SW480 (cell line): ENCODE data around the gene CIDEB.

Experiments used
- DNase-seq: peaks from one replicate; pipeline ENCODE4 v3.0.0-alpha.2; 2016; ENCODE audit warnings: low spot score

The CIDEB gene

GRCh38 chr14:24312736-24313507 lies 5.1 kb upstream of the CIDEB start:
- no peak for DNase-seq

- DNase-seq, result no peak
Measured at GRCh38 chr14:24311837-24312615, 4.2 kb upstream of the CIDEB start.

GRCh38 chr14:24310646-24311604 lies 3.1 kb upstream of the CIDEB start, which contains the start of gene LTB4R:
Gene LTB4R (plus strand): TSS chr14:24311502. CDS start chr14:24315652, 4,150 bp downstream.
- no peak for DNase-seq

GRCh38 chr14:24310265-24310645 lies 2.5 kb upstream of the CIDEB start:
- no peak for DNase-seq

- no peak for DNase-seq
Measured at GRCh38 chr14:24309538-24310264, 1.9 kb upstream of the CIDEB start, which contains the start of gene LTB4R2. Gene LTB4R2 (plus strand): TSS chr14:24310140. CDS start chr14:24310665, 525 bp downstream.

GRCh38 chr14:24308342-24309124 lies 756 bp upstream of the CIDEB start:
- DNase-seq, result no peak

- DNase-seq, result no peak
Measured at GRCh38 chr14:24307156-24307574, 612 bp downstream of the CIDEB start.

GRCh38 chr14:24304019-24304387 lies 3.8 kb downstream of the CIDEB start:
- no peak for DNase-seq

- DNase-seq, result no peak
Measured at GRCh38 chr14:24300326-24300980, 7.3 kb downstream of the CIDEB start.

- DNase-seq, result peak; percentile 82
Measured at GRCh38 chr14:24299255-24300191, 8.3 kb downstream of the CIDEB start, which contains the start of the genes DHRS1 and NOP9. Gene DHRS1 (minus strand): TSS chr14:24299780. CDS start chr14:24299106, 674 bp downstream. Gene NOP9 (plus strand): TSS chr14:24299850. CDS start chr14:24299955, 105 bp downstream.

- DNase-seq, result peak; percentile 52
Measured at GRCh38 chr14:24298892-24299254, 8.9 kb downstream of the CIDEB start.

GRCh38 chr14:24297190-24297964 lies 10.4 kb downstream of the CIDEB start:
- peak; percentile 64 for DNase-seq

GRCh38 chr14:24296341-24297157 lies 11.2 kb downstream of the CIDEB start:
- DNase-seq, result peak; percentile 71

- no peak for DNase-seq
Measured at GRCh38 chr14:24293525-24293924, 14.3 kb downstream of the CIDEB start.

- no peak for DNase-seq
Measured at GRCh38 chr14:24292118-24292807, 15.5 kb downstream of the CIDEB start.

- no peak for DNase-seq
Measured at GRCh38 chr14:24291446-24292117, 16.2 kb downstream of the CIDEB start.
